ENCODE data around the gene PTPRN2.

GRCh38 chr7:157789094-157789493, 798.5 kb downstream of the PTPRN2 start:
- TF ChIP-seq CTCF (conservative IDR thresholded peaks at IDR 0.05 in 1 of 2, IDR thresholded peaks at IDR 0.05 in 1 of 2; ENCODE audit: low read depth in 1 of 2, low read length in 2 of 2) (no peak), EZH2 (IDR thresholded peaks at IDR 0.05; ENCODE audit: low read length, missing control alignments) (no peak)

All from fibroblast of lung (primary cell).